GM23338 (cell line): Measurements from ENCODE around the gene ZMYM4.

Experiments used
- CREB1 ChIP-seq: fragments of 250-450 bp; sonication (Bioruptor Pico); IDR thresholded peaks from 2 replicates; pipeline ENCODE4 v1.5.0; 2020; ENCODE audit warnings: low read depth, mild to moderate bottlenecking, moderate library complexity
- EZH2 ChIP-seq: fragments of 200-600 bp; sonication (generic); IDR thresholded peaks from one replicate; pipeline ENCODE4 v1.8.0; 2017; ENCODE audit warnings: antibody characterized with exemption, mild to moderate bottlenecking, low read depth; ENCODE audit not compliant: unreplicated experiment
- EZH2phosphoT487 ChIP-seq: fragments of 200-600 bp; sonication (generic); IDR thresholded peaks from one replicate; pipeline ENCODE4 v1.8.1; 2018; ENCODE audit warnings: antibody characterized with exemption; ENCODE audit not compliant: unreplicated experiment
- JUNB ChIP-seq: IDR thresholded peaks from one replicate; pipeline ENCODE4 v1.6.1; 2016; ENCODE audit warnings: antibody characterized with exemption; ENCODE audit not compliant: unreplicated experiment
- POLR2AphosphoS5 ChIP-seq: IDR thresholded peaks from 2 replicates; pipeline ENCODE4 v1.6.1; 2016; ENCODE audit warnings: antibody characterized with exemption, low read depth
- STAT1 ChIP-seq: IDR thresholded peaks from one replicate; pipeline ENCODE4 v1.6.1; 2016; ENCODE audit warnings: antibody characterized with exemption; ENCODE audit not compliant: unreplicated experiment
- TF ChIP-seq, protein P1 (sequence below), 2 experiments: fragments of 200-600 bp in 1 of 2; sonication (generic) in 1 of 2; conservative IDR thresholded peaks; 2 replicates each; pipeline versions ENCODE4 v1.5.1 to v1.6.1; 2016 to 2017; ENCODE audit warnings: antibody characterized with exemption in 2 of 2, low read depth in 2 of 2, mild to moderate bottlenecking in 2 of 2, moderate library complexity in 1 of 2
- TF ChIP-seq, protein P2 (sequence below): fragments of 250-450 bp; sonication (Bioruptor Pico); IDR thresholded peaks from 2 replicates; pipeline ENCODE4 v1.5.0; 2020; ENCODE audit warnings: mild to moderate bottlenecking, moderate library complexity
- TF ChIP-seq, protein P3 (sequence below): IDR thresholded peaks from one replicate; pipeline ENCODE4 v1.6.1; 2018; ENCODE audit warnings: antibody characterized with exemption; ENCODE audit not compliant: unreplicated experiment
- TF ChIP-seq, protein P4 (sequence below): IDR thresholded peaks from 2 replicates; pipeline ENCODE4 v1.6.1; 2016; ENCODE audit warnings: antibody characterized with exemption

DNA sequence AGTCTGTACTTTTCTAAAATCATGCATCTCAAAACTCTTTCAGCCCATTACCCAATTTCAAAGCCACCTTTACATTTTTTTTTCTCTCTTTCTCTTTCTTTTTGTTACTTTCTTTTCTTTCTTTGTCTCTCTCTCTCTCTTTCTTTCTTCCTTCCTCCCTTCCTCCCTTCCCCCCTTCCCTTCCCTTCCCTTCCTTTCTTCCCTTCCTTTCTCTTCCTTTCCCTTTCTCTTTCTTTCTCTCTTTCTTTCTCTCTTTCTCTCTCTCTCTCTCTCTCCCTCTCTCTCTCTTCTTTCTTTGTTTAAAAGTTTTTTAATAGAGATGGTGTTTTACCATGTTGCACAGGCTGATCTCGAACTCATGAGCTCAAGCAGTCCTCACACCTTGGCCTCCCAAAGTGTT lies 11.5 kb downstream of the ZMYM4 start:
- TF ChIP-seq, protein P1, sequence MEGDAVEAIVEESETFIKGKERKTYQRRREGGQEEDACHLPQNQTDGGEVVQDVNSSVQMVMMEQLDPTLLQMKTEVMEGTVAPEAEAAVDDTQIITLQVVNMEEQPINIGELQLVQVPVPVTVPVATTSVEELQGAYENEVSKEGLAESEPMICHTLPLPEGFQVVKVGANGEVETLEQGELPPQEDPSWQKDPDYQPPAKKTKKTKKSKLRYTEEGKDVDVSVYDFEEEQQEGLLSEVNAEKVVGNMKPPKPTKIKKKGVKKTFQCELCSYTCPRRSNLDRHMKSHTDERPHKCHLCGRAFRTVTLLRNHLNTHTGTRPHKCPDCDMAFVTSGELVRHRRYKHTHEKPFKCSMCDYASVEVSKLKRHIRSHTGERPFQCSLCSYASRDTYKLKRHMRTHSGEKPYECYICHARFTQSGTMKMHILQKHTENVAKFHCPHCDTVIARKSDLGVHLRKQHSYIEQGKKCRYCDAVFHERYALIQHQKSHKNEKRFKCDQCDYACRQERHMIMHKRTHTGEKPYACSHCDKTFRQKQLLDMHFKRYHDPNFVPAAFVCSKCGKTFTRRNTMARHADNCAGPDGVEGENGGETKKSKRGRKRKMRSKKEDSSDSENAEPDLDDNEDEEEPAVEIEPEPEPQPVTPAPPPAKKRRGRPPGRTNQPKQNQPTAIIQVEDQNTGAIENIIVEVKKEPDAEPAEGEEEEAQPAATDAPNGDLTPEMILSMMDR (conservative IDR thresholded peaks at IDR 0.05; ENCODE audit: low read depth in 2 of 2): no peak
- TF ChIP-seq EZH2: no peak
- TF ChIP-seq POLR2AphosphoS5: no peak
- TF ChIP-seq, protein P2, sequence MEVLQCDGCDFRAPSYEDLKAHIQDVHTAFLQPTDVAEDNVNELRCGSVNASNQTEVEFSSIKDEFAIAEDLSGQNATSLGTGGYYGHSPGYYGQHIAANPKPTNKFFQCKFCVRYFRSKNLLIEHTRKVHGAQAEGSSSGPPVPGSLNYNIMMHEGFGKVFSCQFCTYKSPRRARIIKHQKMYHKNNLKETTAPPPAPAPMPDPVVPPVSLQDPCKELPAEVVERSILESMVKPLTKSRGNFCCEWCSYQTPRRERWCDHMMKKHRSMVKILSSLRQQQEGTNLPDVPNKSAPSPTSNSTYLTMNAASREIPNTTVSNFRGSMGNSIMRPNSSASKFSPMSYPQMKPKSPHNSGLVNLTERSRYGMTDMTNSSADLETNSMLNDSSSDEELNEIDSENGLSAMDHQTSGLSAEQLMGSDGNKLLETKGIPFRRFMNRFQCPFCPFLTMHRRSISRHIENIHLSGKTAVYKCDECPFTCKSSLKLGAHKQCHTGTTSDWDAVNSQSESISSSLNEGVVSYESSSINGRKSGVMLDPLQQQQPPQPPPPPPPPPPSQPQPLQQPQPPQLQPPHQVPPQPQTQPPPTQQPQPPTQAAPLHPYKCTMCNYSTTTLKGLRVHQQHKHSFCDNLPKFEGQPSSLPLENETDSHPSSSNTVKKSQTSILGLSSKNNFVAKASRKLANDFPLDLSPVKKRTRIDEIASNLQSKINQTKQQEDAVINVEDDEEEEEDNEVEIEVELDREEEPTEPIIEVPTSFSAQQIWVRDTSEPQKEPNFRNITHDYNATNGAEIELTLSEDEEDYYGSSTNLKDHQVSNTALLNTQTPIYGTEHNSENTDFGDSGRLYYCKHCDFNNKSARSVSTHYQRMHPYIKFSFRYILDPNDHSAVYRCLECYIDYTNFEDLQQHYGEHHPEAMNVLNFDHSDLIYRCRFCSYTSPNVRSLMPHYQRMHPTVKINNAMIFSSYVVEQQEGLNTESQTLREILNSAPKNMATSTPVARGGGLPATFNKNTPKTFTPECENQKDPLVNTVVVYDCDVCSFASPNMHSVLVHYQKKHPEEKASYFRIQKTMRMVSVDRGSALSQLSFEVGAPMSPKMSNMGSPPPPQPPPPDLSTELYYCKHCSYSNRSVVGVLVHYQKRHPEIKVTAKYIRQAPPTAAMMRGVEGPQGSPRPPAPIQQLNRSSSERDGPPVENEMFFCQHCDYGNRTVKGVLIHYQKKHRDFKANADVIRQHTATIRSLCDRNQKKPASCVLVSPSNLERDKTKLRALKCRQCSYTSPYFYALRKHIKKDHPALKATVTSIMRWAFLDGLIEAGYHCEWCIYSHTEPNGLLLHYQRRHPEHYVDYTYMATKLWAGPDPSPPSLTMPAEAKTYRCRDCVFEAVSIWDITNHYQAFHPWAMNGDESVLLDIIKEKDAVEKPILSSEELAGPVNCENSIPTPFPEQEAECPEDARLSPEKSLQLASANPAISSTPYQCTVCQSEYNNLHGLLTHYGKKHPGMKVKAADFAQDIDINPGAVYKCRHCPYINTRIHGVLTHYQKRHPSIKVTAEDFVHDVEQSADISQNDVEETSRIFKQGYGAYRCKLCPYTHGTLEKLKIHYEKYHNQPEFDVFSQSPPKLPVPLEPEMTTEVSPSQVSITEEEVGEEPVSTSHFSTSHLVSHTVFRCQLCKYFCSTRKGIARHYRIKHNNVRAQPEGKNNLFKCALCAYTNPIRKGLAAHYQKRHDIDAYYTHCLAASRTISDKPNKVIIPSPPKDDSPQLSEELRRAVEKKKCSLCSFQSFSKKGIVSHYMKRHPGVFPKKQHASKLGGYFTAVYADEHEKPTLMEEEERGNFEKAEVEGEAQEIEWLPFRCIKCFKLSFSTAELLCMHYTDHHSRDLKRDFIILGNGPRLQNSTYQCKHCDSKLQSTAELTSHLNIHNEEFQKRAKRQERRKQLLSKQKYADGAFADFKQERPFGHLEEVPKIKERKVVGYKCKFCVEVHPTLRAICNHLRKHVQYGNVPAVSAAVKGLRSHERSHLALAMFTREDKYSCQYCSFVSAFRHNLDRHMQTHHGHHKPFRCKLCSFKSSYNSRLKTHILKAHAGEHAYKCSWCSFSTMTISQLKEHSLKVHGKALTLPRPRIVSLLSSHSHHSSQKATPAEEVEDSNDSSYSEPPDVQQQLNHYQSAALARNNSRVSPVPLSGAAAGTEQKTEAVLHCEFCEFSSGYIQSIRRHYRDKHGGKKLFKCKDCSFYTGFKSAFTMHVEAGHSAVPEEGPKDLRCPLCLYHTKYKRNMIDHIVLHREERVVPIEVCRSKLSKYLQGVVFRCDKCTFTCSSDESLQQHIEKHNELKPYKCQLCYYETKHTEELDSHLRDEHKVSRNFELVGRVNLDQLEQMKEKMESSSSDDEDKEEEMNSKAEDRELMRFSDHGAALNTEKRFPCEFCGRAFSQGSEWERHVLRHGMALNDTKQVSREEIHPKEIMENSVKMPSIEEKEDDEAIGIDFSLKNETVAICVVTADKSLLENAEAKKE (CRISPR knock-in tag): no peak
- TF ChIP-seq, protein P3, sequence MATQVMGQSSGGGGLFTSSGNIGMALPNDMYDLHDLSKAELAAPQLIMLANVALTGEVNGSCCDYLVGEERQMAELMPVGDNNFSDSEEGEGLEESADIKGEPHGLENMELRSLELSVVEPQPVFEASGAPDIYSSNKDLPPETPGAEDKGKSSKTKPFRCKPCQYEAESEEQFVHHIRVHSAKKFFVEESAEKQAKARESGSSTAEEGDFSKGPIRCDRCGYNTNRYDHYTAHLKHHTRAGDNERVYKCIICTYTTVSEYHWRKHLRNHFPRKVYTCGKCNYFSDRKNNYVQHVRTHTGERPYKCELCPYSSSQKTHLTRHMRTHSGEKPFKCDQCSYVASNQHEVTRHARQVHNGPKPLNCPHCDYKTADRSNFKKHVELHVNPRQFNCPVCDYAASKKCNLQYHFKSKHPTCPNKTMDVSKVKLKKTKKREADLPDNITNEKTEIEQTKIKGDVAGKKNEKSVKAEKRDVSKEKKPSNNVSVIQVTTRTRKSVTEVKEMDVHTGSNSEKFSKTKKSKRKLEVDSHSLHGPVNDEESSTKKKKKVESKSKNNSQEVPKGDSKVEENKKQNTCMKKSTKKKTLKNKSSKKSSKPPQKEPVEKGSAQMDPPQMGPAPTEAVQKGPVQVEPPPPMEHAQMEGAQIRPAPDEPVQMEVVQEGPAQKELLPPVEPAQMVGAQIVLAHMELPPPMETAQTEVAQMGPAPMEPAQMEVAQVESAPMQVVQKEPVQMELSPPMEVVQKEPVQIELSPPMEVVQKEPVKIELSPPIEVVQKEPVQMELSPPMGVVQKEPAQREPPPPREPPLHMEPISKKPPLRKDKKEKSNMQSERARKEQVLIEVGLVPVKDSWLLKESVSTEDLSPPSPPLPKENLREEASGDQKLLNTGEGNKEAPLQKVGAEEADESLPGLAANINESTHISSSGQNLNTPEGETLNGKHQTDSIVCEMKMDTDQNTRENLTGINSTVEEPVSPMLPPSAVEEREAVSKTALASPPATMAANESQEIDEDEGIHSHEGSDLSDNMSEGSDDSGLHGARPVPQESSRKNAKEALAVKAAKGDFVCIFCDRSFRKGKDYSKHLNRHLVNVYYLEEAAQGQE: no peak
- TF ChIP-seq, protein P4, sequence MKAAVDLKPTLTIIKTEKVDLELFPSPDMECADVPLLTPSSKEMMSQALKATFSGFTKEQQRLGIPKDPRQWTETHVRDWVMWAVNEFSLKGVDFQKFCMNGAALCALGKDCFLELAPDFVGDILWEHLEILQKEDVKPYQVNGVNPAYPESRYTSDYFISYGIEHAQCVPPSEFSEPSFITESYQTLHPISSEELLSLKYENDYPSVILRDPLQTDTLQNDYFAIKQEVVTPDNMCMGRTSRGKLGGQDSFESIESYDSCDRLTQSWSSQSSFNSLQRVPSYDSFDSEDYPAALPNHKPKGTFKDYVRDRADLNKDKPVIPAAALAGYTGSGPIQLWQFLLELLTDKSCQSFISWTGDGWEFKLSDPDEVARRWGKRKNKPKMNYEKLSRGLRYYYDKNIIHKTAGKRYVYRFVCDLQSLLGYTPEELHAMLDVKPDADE: no peak
- TF ChIP-seq CREB1 (CRISPR knock-in tag): no peak
- no peak for TF ChIP-seq EZH2phosphoT487
- no peak for TF ChIP-seq STAT1
- TF ChIP-seq JUNB: no peak
